ENCODE results near the gene GOSR2.
"Not testable (repeated sequence)": the region's sequence is repeated elsewhere in the genome, so short reads cannot be mapped to it uniquely, and the experiment has no call there.

Gene GOSR2

GRCh38 chr17:46977348-46977747 is 54.4 kb downstream of the GOSR2 start:
- Histone ChIP-seq H3K4me3 (ENCODE audit: extremely low read depth, insufficient read depth, low read length, poor library complexity, severe bottlenecking) (peak overlapping the region; percentile 42), H3K36me3 (ENCODE audit: control insufficient read depth, insufficient read depth, low read length) (no peaks in the 10 kb centered on the region), H3K4me1 (ENCODE audit: control insufficient read depth, insufficient read depth, low read length, poor library complexity, severe bottlenecking) (peaks cover 18% of the 10 kb centered on the region), H3K9me3 (ENCODE audit: control insufficient read depth, low read length) (no peaks in the 10 kb centered on the region), H3K27ac (ENCODE audit: low read depth, low read length, severe bottlenecking) (no peak overlapping the region)
- WGBS, 2 experiments (ENCODE audit: insufficient coverage in 2 of 2), result 3 to 16% methylated on average over 5 to 6 of the region's 7 CpGs

DNA sequence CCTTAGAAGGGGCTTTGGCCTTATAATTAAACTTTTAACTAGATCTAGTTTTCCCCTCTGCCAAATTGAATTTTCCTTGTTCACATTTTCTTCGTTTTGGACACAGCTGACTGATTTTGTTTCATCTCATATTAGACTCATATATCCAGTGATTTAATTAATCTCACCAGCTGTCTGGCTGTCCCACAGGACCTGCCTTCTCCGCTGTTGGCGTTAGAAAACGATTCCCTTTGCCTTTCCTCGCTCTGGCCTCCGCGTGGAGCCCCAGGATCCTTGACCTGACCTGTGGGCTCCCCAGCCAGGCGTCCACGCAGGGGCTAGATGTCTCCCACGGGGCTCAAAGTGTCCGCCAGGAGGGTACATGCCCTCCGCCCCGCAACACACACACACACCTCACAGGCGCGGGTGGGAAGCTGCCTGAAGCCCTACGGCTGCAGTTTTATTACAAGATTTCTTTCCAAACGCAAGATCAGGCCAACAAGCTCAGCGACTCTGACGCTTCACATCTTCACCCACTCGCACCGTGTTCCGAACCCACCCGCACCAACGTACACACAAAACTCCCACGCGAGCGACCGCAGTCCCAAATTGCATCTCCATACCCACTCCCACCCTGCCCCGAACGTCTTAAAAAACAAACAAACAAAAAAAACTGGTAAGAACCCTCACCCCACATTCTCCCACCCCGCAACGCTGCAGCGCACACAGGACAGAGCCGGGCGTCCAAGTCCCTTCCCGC is 55.0 kb downstream of the GOSR2 start:
- H3K4me1 ChIP-seq (ENCODE audit: control insufficient read depth, insufficient read depth, low read length, poor library complexity, severe bottlenecking), result peaks cover 18% of the 10 kb centered on the region
- peak overlapping the region; percentile 42 for H3K4me3 ChIP-seq (ENCODE audit: extremely low read depth, insufficient read depth, low read length, poor library complexity, severe bottlenecking)
- no peaks in the 10 kb centered on the region for H3K9me3 ChIP-seq (ENCODE audit: control insufficient read depth, low read length)
- no peak overlapping the region for H3K27ac ChIP-seq (ENCODE audit: low read depth, low read length, severe bottlenecking)
- H3K36me3 ChIP-seq (ENCODE audit: control insufficient read depth, insufficient read depth, low read length), result no peaks in the 10 kb centered on the region
- 10 to 11% methylated on average over 30 to 31 of the region's 36 CpGs for WGBS, 2 experiments (ENCODE audit: insufficient coverage in 2 of 2)

DNA sequence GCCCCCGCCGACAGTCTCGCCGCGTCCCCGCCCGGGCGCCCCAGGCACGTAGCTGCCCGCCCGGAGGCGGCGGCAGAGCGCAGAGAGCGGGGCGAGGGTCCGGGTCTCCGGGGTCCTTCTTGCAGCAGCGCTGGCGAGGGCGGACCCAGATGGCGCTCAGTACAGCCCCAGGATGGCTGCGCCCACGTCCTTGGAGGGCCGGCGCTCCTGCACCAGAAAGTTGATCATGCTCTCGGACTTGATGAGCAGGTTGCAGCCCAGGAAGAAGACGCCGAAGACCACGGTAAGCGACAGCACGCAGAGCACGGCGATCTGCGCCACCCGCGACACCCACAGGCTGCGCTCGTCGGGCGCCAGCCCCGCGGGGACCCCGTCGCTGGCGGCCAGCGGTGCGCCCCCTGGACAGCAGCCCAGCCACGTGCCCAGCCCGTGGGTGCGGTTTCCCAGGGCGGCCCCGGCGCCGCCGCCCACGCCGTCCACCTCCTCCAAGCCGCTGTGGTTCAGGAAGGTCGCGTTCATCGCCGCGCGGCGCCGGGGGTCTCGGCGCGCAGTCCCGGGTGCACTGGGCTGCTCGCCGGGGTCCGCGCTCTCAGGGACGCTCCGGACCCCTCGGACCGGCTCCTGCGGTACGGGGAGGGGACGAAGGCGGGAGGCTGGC is 55.7 kb downstream of the GOSR2 start:
- H3K4me3 ChIP-seq (ENCODE audit: extremely low read depth, insufficient read depth, low read length, poor library complexity, severe bottlenecking), result peak overlapping the region; percentile 42
- WGBS, 2 experiments (ENCODE audit: insufficient coverage in 2 of 2), result 1% methylated on average over 70 to 81 of the region's 83 CpGs
- H3K9me3 ChIP-seq (ENCODE audit: control insufficient read depth, low read length), result no peaks in the 10 kb centered on the region
- H3K27ac ChIP-seq (ENCODE audit: low read depth, low read length, severe bottlenecking), result no peak overlapping the region
- no peaks in the 10 kb centered on the region for H3K36me3 ChIP-seq (ENCODE audit: control insufficient read depth, insufficient read depth, low read length)
- H3K4me1 ChIP-seq (ENCODE audit: control insufficient read depth, insufficient read depth, low read length, poor library complexity, severe bottlenecking), result peaks cover 18% of the 10 kb centered on the region

- Histone ChIP-seq H3K4me3 (ENCODE audit: extremely low read depth, insufficient read depth, low read length, poor library complexity, severe bottlenecking) (peak within 1 kb of the TSS; percentile 42), H3K4me1 (ENCODE audit: control insufficient read depth, insufficient read depth, low read length, poor library complexity, severe bottlenecking) (peaks cover 18% of the 10 kb centered on the region)
These were observed 56.3 kb downstream of the GOSR2 start, which contains the start of gene RPRML for GRCh38 chr17:46979147-46979863. TSS of gene RPRML (minus strand) at chr17:46979253. CDS start at chr17:46979007, 246 bp downstream.

GRCh38 chr17:46982577-46982976 is 59.6 kb downstream of the GOSR2 start:
- H3K4me3 ChIP-seq (ENCODE audit: extremely low read depth, insufficient read depth, low read length, poor library complexity, severe bottlenecking), result no peak overlapping the region
- no peak overlapping the region for H3K27ac ChIP-seq (ENCODE audit: low read depth, low read length, severe bottlenecking)
- H3K4me1 ChIP-seq (ENCODE audit: control insufficient read depth, insufficient read depth, low read length, poor library complexity, severe bottlenecking), result peaks cover 5% of the 10 kb centered on the region
- H3K36me3 ChIP-seq (ENCODE audit: control insufficient read depth, insufficient read depth, low read length), result no peaks in the 10 kb centered on the region
- H3K9me3 ChIP-seq (ENCODE audit: control insufficient read depth, low read length), result no peaks in the 10 kb centered on the region
- WGBS, 2 experiments (ENCODE audit: insufficient coverage in 2 of 2), result 91 to 93% methylated on average over 2 to 4 of the region's 6 CpGs

More at GRCh38 chr17:46979147-46979863, 56.3 kb downstream of the GOSR2 start, which contains the start of gene RPRML:
- no peaks in the 10 kb centered on the region for H3K9me3 ChIP-seq (ENCODE audit: control insufficient read depth, low read length)
- no peak within 1 kb of the TSS for H3K27ac ChIP-seq (ENCODE audit: low read depth, low read length, severe bottlenecking)
- no peaks in the 10 kb centered on the region for H3K36me3 ChIP-seq (ENCODE audit: control insufficient read depth, insufficient read depth, low read length)
- 0% methylated on average over 36 to 47 of the region's 57 CpGs for WGBS, 2 experiments (ENCODE audit: insufficient coverage in 2 of 2)

DNA sequence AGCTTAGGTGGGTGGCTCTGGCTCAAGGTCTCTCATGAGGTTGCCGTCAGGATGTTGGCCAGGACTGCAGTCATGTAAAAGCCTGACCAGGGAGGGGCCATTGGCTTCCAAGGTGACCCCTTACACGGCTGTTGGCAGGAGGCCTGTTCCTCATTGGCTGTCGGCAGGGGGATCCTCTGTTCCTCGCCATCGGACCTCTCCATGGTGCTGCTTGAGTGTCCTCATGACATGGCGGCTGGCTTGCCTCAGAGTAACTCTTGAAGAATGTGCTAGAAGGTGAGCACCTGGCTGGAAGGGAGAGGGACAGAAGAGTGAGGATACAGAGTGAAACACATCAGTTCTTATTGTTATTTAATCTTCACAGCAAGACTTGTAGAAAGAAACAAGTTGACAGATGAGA is 60.8 kb downstream of the GOSR2 start:
- no peak overlapping the region for H3K27ac ChIP-seq (ENCODE audit: low read depth, low read length, severe bottlenecking)
- H3K36me3 ChIP-seq (ENCODE audit: control insufficient read depth, insufficient read depth, low read length), result no peaks in the 10 kb centered on the region
- 51 to 78% methylated on average over 2 to 6 of the region's 6 CpGs for WGBS, 2 experiments (ENCODE audit: insufficient coverage in 2 of 2)
- no peak overlapping the region for H3K4me3 ChIP-seq (ENCODE audit: extremely low read depth, insufficient read depth, low read length, poor library complexity, severe bottlenecking)
- no peaks in the 10 kb centered on the region for H3K9me3 ChIP-seq (ENCODE audit: control insufficient read depth, low read length)
- H3K4me1 ChIP-seq (ENCODE audit: control insufficient read depth, insufficient read depth, low read length, poor library complexity, severe bottlenecking), result no peaks in the 10 kb centered on the region

- Histone ChIP-seq H3K36me3 (ENCODE audit: control insufficient read depth, insufficient read depth, low read length) (no peaks in the 10 kb centered on the region), H3K4me3 (ENCODE audit: extremely low read depth, insufficient read depth, low read length, poor library complexity, severe bottlenecking) (no peak overlapping the region), H3K4me1 (ENCODE audit: control insufficient read depth, insufficient read depth, low read length, poor library complexity, severe bottlenecking) (no peaks in the 10 kb centered on the region), H3K27ac (ENCODE audit: low read depth, low read length, severe bottlenecking) (no peak overlapping the region), H3K9me3 (ENCODE audit: control insufficient read depth, low read length) (no peaks in the 10 kb centered on the region)
- WGBS, 2 experiments (ENCODE audit: insufficient coverage in 2 of 2), result 80 to 87% methylated on average over 2 to 4 of the region's 6 CpGs
These were observed 61.4 kb downstream of the GOSR2 start for GRCh38 chr17:46984341-46984740.

GRCh38 chr17:46984892-46985291 is 61.9 kb downstream of the GOSR2 start:
- no peak overlapping the region for H3K27ac ChIP-seq (ENCODE audit: low read depth, low read length, severe bottlenecking)
- WGBS, 2 experiments (ENCODE audit: insufficient coverage in 2 of 2), result 87 to 94% methylated on average over 5 of the region's 5 CpGs

DNA sequence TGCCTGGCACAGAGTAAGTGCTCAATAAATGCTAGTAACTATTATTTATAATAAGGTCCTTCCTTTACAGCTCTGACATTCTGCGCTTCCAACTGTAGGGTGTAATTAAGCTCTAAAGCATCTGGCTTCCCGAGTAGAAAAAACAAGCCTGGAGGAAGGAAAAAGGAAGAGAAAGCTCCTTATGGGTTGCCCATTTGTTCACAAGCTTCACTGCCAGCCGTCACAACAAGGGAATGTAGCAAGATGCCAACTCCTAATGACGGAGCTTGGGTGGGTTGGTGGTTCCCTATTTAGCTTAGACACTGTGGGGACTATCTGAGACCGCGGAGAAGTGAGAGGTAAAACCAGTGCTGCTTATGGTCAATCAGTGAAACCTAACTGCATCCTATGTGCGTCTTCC is 63.4 kb downstream of the GOSR2 start:
- Histone ChIP-seq H3K36me3 (ENCODE audit: control insufficient read depth, insufficient read depth, low read length) (no peaks in the 10 kb centered on the region), H3K27ac (ENCODE audit: low read depth, low read length, severe bottlenecking) (no peak overlapping the region), H3K4me3 (ENCODE audit: extremely low read depth, insufficient read depth, low read length, poor library complexity, severe bottlenecking) (no peak overlapping the region), H3K9me3 (ENCODE audit: control insufficient read depth, low read length) (no peaks in the 10 kb centered on the region), H3K4me1 (ENCODE audit: control insufficient read depth, insufficient read depth, low read length, poor library complexity, severe bottlenecking) (no peaks in the 10 kb centered on the region)
- 87 to 95% methylated on average over 4 to 7 of the region's 7 CpGs for WGBS, 2 experiments (ENCODE audit: insufficient coverage in 2 of 2)

More at GRCh38 chr17:46984892-46985291, 61.9 kb downstream of the GOSR2 start:
- Histone ChIP-seq H3K9me3 (ENCODE audit: control insufficient read depth, low read length) (no peaks in the 10 kb centered on the region), H3K4me3 (ENCODE audit: extremely low read depth, insufficient read depth, low read length, poor library complexity, severe bottlenecking) (no peak overlapping the region), H3K4me1 (ENCODE audit: control insufficient read depth, insufficient read depth, low read length, poor library complexity, severe bottlenecking) (no peaks in the 10 kb centered on the region), H3K36me3 (ENCODE audit: control insufficient read depth, insufficient read depth, low read length) (no peaks in the 10 kb centered on the region)

GRCh38 chr17:46987927-46988326 is 65.0 kb downstream of the GOSR2 start:
- 87 to 89% methylated on average over 5 of the region's 5 CpGs for WGBS, 2 experiments (ENCODE audit: insufficient coverage in 2 of 2)
- not testable (repeated sequence) for H3K36me3 ChIP-seq (ENCODE audit: control insufficient read depth, insufficient read depth, low read length); H3K4me1 ChIP-seq (ENCODE audit: control insufficient read depth, insufficient read depth, low read length, poor library complexity, severe bottlenecking); H3K9me3 ChIP-seq (ENCODE audit: control insufficient read depth, low read length); H3K27ac ChIP-seq (ENCODE audit: low read depth, low read length, severe bottlenecking); H3K4me3 ChIP-seq (ENCODE audit: extremely low read depth, insufficient read depth, low read length, poor library complexity, severe bottlenecking)

Data from mesodermal cell (in vitro differentiated cells).